B cell (primary cell): ENCODE results near the gene BUB1. TPM values are rescaled to one million over a fixed set of nuclear protein-coding genes. Genes with fewer than 3 reads are reported as not detected.
"Not testable (repeated sequence)": the region's sequence is repeated elsewhere in the genome, so short reads cannot be mapped to it uniquely, and the experiment has no call there.

ENCODE experiments used
- ATAC-seq: fragments of 200-7000 bp; cut with Tn5 transposase; one replicate; pipeline ENCODE4 v1.10.0; 2021; ENCODE audit warnings: low read depth, mild to moderate bottlenecking, moderate number of reproducible peaks, moderate library complexity
- CTCF ChIA-PET: fragments of 350-600 bp; sonication (Branson Sonifier 250); formaldehyde crosslinking; loops from one replicate; lab custom pipeline; 2021; ENCODE audit warnings: antibody characterized with exemption, inconsistent platforms; lab: Charles Lee
- POLR2A ChIA-PET: fragments of 350-600 bp; sonication (Branson Sonifier 250); formaldehyde crosslinking; loops from one replicate; lab custom pipeline; 2021; ENCODE audit warnings: antibody characterized with exemption; lab: Charles Lee
- DNase-seq: peaks from one replicate; pipeline ENCODE4 v3.0.0; 2013
- H2AFZ ChIP-seq: 2 replicates; pipeline ENCODE4 v1.6.1; 2012; ENCODE audit warnings: mild to moderate bottlenecking, low read depth, low read length; ENCODE audit not compliant: insufficient read depth, poor library complexity, severe bottlenecking
- H3K27ac ChIP-seq, 2 donors: 1 replicate in 1 of 2; 2 replicates in 1 of 2; pipeline ENCODE4 v1.5.1; 2012 to 2013; ENCODE audit warnings: low read length in 2 of 2, mild to moderate bottlenecking in 2 of 2, moderate library complexity in 1 of 2
- H3K27me3 ChIP-seq, 4 experiments: fragments of 200-600 bp in 1 of 4; sonication (generic) in 1 of 4; replicated peaks in 1 of 4; 1 replicate in 2 of 4; 2 replicates in 2 of 4; pipeline versions ENCODE4 v1.6.1 to v1.7.0; 2013 to 2016; ENCODE audit warnings: low read length in 3 of 4, mild to moderate bottlenecking in 2 of 4, mixed read lengths in 1 of 4, moderate library complexity in 1 of 4; ENCODE audit not compliant: insufficient read depth in 4 of 4, control insufficient read depth in 3 of 4; ENCODE audit errors: control extremely low read depth in 1 of 4
- H3K36me3 ChIP-seq, 2 experiments: replicated peaks in 1 of 2; 1 replicate in 1 of 2; 2 replicates in 1 of 2; pipeline versions ENCODE4 v1.6.1 to v1.7.1; 2013; ENCODE audit warnings: low read length in 1 of 2; ENCODE audit not compliant: insufficient read depth in 2 of 2, control insufficient read depth in 1 of 2; ENCODE audit errors: control extremely low read depth in 1 of 2, extremely low read depth in 1 of 2
- H3K4me1 ChIP-seq, 2 donors: fragments of 200-600 bp in 1 of 2; sonication (generic) in 1 of 2; 1 replicate in 1 of 2; 2 replicates in 1 of 2; pipeline versions ENCODE4 v1.5.1 to v1.6.1; 2013 to 2017; ENCODE audit warnings: low read length in 2 of 2; ENCODE audit not compliant: control insufficient read depth in 2 of 2, insufficient read depth in 2 of 2
- H3K4me2 ChIP-seq: replicated peaks from 2 replicates; pipeline ENCODE3; 2012; ENCODE audit warnings: mild to moderate bottlenecking, low read depth, low read length; ENCODE audit not compliant: poor library complexity, severe bottlenecking
- H3K4me3 ChIP-seq, 5 experiments: fragments of 200-600 bp in 1 of 5; sonication (generic) in 1 of 5; 1 replicate in 3 of 5; 2 replicates in 2 of 5; pipeline versions ENCODE4 v1.5.1 to v1.7.0; 2011 to 2016; ENCODE audit warnings: low read length in 4 of 5, mild to moderate bottlenecking in 4 of 5, low read depth in 2 of 5, control low read depth in 1 of 5, moderate library complexity in 1 of 5; ENCODE audit not compliant: insufficient read depth in 1 of 5; ENCODE audit errors: control extremely low read depth in 1 of 5, extremely low read depth in 1 of 5
- H3K79me2 ChIP-seq: fragments of 200-600 bp; sonication (generic); one replicate; pipeline ENCODE4 v1.6.0; 2016; ENCODE audit warnings: low read length; ENCODE audit not compliant: control insufficient read depth, insufficient read depth
- H3K9ac ChIP-seq: fragments of 200-600 bp; sonication (generic); 2 replicates; pipeline ENCODE4 v1.6.1; 2017; ENCODE audit warnings: mild to moderate bottlenecking, low read length, moderate library complexity
- H3K9me3 ChIP-seq, 3 donors: one replicate each; pipeline versions ENCODE4 v1.6.1 to v1.7.1; 2013; ENCODE audit warnings: low read length in 2 of 3; ENCODE audit not compliant: control insufficient read depth in 2 of 3, insufficient read depth in 1 of 3; ENCODE audit errors: control extremely low read depth in 1 of 3
- H4K20me1 ChIP-seq: 2 replicates; pipeline ENCODE4 v1.6.0; 2012; ENCODE audit warnings: mild to moderate bottlenecking, low read length; ENCODE audit not compliant: insufficient read depth, control insufficient read depth, poor library complexity, severe bottlenecking
- H3K27ac Mint-ChIP-seq: one replicate; pipeline ENCODE4 v1.8.0; 2021; ENCODE audit warnings: mixed read lengths
- H3K27me3 Mint-ChIP-seq: one replicate; pipeline ENCODE4 v1.8.0; 2021; ENCODE audit warnings: mixed read lengths
- H3K4me1 Mint-ChIP-seq: one replicate; pipeline ENCODE4 v1.8.0; 2021; ENCODE audit warnings: mixed read lengths
- H3K4me3 Mint-ChIP-seq: one replicate; pipeline ENCODE4 v1.8.0; 2021; ENCODE audit warnings: mixed read lengths
- H3K9me3 Mint-ChIP-seq: one replicate; pipeline ENCODE4 v1.8.0; 2022; ENCODE audit warnings: mixed read lengths; ENCODE audit not compliant: insufficient read depth
- EZH2 ChIP-seq: IDR thresholded peaks from 2 replicates; pipeline ENCODE4 v1.6.1; 2012; ENCODE audit warnings: borderline replicate concordance, low read depth, mild to moderate bottlenecking, moderate library complexity, low read length; ENCODE audit not compliant: insufficient read depth, poor library complexity, severe bottlenecking
- WGBS: methylation state at CpG from one replicate; pipeline ENCODE4 v1.1.5; 2013; ENCODE audit warnings: missing lambda C conversion rate; ENCODE audit not compliant: insufficient coverage; 5-methylcytosine and 5-hydroxymethylcytosine counted together
- intact Hi-C: fragments of 100-400 bp; cut with micrococcal nuclease; formaldehyde crosslinking; loops from one replicate; pipeline ENCODE4 v1.10.0; 2022
- polyA plus RNA-seq: library from polyadenylated mRNA; depleted of rRNA; stranded (reverse); fragments of >200 nt; gene quantifications from 2 replicates; pipeline ENCODE4 v1.2.3, GENCODE V29; 2012
- total RNA-seq, 2 donors: library from RNA; stranded (reverse); fragments of 120-200 nt in 1 of 2; gene quantifications; 1 replicate in 1 of 2; 2 replicates in 1 of 2; pipeline versions ENCODE4 v1.2.3 to v1.2.4, GENCODE V29; 2013 to 2022
- TF ChIP-seq, protein P1 (sequence below): fragments of 200-600 bp; IDR thresholded peaks from one replicate; pipeline ENCODE4 v1.8.0; 2022; ENCODE audit warnings: antibody characterized with exemption, mild to moderate bottlenecking

Gene BUB1
- total and polyA plus RNA-seq, 2 donors (not counting 1 experiment from before 2014, with no cell fraction given), result 0.85 to 2.0 TPM

DNA sequence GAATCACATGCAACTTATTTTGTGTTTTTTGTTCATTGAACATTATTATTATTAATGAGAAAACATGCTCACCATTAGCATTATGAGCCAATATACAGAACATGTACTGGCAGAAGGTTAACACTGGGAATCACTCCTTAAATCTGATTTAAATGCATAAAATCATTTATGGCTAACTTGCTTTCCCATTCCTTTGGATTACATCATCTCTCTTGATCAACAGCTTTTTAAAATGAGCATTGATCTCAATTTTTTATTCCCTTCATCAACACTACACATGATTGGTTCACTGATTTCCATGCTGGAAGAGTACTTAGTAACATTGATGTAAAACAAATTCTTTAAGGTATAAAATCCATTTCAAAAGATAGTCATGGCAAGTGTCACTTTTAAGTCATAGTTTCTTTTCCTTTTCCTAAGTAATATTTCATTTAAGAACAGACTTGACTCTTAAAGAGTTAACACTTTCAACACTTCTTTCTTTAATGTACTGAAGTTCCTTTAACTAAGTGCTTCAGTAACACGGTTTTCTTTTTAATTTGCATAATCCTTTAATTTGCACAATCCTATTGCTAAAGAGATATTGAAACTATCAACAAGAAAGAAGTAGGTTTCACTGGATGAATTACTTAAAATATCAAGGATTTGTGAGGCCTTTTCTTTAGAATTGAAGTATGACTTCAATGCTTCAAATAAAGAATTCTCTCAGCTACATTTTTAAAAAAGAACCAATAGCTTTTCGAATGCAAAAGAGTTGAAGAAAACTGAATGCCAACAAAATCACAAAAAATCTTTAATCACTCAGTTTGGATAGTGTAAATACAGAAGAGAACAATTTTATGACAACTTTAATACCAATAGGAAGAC lies 24.9 kb upstream of the BUB1 start:
- no peak for TF ChIP-seq EZH2
- TF ChIP-seq, protein P1, sequence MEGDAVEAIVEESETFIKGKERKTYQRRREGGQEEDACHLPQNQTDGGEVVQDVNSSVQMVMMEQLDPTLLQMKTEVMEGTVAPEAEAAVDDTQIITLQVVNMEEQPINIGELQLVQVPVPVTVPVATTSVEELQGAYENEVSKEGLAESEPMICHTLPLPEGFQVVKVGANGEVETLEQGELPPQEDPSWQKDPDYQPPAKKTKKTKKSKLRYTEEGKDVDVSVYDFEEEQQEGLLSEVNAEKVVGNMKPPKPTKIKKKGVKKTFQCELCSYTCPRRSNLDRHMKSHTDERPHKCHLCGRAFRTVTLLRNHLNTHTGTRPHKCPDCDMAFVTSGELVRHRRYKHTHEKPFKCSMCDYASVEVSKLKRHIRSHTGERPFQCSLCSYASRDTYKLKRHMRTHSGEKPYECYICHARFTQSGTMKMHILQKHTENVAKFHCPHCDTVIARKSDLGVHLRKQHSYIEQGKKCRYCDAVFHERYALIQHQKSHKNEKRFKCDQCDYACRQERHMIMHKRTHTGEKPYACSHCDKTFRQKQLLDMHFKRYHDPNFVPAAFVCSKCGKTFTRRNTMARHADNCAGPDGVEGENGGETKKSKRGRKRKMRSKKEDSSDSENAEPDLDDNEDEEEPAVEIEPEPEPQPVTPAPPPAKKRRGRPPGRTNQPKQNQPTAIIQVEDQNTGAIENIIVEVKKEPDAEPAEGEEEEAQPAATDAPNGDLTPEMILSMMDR, result no peak
- DNase-seq (no peak), ATAC-seq (no peak)
- intact Hi-C loops, result no loop called here
- Histone ChIP-seq H2AFZ (no peak overlapping the region), H3K27ac (no peak overlapping the region), H3K4me3 (no peak overlapping the region), H3K79me2 (no peaks in the 10 kb centered on the region), H3K9me3 (no peaks in the 10 kb centered on the region), H3K4me2 (no peak overlapping the region), H4K20me1 (no peaks in the 10 kb centered on the region), H3K27me3 (no peaks in the 10 kb centered on the region), H3K4me1 (no peaks in the 10 kb centered on the region), H3K36me3 (no peaks in the 10 kb centered on the region), H3K9ac (no peak overlapping the region)
- no peak overlapping the region for H3K4me3 Mint-ChIP-seq
- WGBS, result no CpG with 5 or more reads among the region's 2 CpGs
- H3K9me3 Mint-ChIP-seq, result no peaks in the 10 kb centered on the region
- POLR2A ChIA-PET, result no interaction called here
- peaks cover 7% of the 10 kb centered on the region for H3K27me3 Mint-ChIP-seq
- no peak overlapping the region for H3K27ac Mint-ChIP-seq
- no peaks in the 10 kb centered on the region for H3K4me1 Mint-ChIP-seq
- CTCF ChIA-PET, result no interaction called here

DNA sequence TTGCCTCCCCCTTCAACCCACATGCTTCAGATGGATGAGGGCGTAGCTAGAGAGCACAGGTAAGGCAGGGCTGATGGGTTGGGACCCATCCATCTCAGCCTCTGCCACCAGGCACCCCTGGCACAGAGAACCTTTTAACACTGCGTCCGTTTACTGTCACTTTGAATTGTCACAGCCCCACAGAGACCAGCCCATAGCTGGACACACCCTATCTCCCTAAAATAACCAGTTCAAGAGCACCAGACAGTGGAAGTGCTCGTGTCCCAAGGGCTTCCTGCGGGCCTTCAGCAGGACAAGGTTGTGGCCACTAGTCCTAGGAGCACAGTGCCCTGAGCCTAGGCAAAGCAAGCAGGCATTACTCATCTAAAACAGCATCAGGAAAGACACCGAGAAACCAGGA lies 20.4 kb upstream of the BUB1 start:
- POLR2A ChIA-PET, result not testable (repeated sequence)

DNA sequence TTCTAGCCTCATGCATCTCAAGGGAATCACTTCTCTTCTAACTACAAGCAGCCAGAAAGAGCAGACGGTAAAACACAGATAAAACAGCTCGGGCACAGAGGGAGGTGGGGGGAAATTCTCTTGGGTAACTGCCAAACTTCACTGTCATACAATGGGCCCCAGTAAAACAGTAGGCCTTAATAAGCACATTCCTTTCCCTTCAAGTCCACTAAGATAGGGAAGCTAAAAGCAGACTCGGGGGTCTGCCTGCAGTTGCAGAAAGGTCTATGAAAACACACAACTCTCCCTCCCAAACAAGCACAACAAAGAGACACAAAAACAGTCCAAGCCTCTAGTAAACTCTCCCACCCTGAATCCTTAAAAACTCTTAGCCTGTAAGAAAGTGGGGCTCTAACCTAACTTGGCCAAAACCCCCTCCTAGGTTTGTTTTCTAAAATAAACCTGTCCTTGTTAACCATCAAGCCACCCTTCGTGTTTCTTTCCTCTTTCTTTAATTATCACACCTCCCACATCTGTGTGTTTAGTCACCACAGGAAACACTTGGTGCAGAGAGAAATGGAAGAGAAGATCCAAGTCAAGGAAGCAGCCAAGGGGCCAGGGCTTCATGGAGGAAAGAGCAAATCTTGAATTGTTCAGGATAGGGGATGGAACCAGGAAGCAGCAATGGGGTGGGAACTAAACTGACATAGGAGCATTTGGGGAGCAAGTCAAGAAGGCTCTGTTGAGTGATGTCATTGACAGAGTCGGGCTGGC lies 17.5 kb upstream of the BUB1 start:
- H3K4me3 Mint-ChIP-seq, H3K9ac ChIP-seq, H3K4me2 ChIP-seq, H2AFZ ChIP-seq, H3K4me1 ChIP-seq, H3K9me3 Mint-ChIP-seq, H3K27ac ChIP-seq, POLR2A ChIA-PET, H3K9me3 ChIP-seq, H3K79me2 ChIP-seq, H3K4me1 Mint-ChIP-seq, H3K4me3 ChIP-seq, DNase-seq, H3K27me3 ChIP-seq, CTCF ChIA-PET, H3K27ac Mint-ChIP-seq, H4K20me1 ChIP-seq, intact Hi-C loops, H3K36me3 ChIP-seq, ATAC-seq: not testable (repeated sequence)
- 14% methylated on average over 1 of the region's 5 CpGs for WGBS
- H3K27me3 Mint-ChIP-seq, result peaks cover 17% of the 10 kb centered on the region

More for the DNA sequence above, 20.4 kb upstream of the BUB1 start:
- DNase-seq, H3K27me3 ChIP-seq, H3K79me2 ChIP-seq, H3K4me2 ChIP-seq, H2AFZ ChIP-seq, H3K4me3 ChIP-seq, intact Hi-C loops, H3K9me3 Mint-ChIP-seq, H3K9ac ChIP-seq, CTCF ChIA-PET, ATAC-seq, H3K27ac Mint-ChIP-seq, H3K27ac ChIP-seq, H3K4me1 Mint-ChIP-seq, H4K20me1 ChIP-seq, H3K9me3 ChIP-seq, H3K27me3 Mint-ChIP-seq, H3K36me3 ChIP-seq, H3K4me1 ChIP-seq, H3K4me3 Mint-ChIP-seq: not testable (repeated sequence)
- whole genome bisulfite sequencing, result no CpG with 5 or more reads among the region's 6 CpGs
